AG04450 (cell line): Measurements from ENCODE around the gene ELP4. TPM values are rescaled to one million over a fixed set of nuclear protein-coding genes. Genes with fewer than 3 reads are reported as not detected.

Experiments used
- CTCF ChIA-PET: fragments of 300-600, 350-600 bp; formaldehyde crosslinking; extraction: SDS; loops from one replicate; lab custom pipeline; 2022; ENCODE audit warnings: antibody characterized with exemption, inconsistent platforms; lab: Charles Lee
- POLR2A ChIA-PET: fragments of 350-600 bp; formaldehyde crosslinking; extraction: SDS; loops from one replicate; lab custom pipeline; 2021; ENCODE audit warnings: antibody characterized with exemption, inconsistent platforms; lab: Yijun Ruan, JAX
- DNase-seq: peaks from one replicate; pipeline ENCODE4 v3.0.0-alpha.2; 2011; ENCODE audit warnings: low read depth, low spot score
- H3K27ac ChIP-seq: one replicate; pipeline ENCODE4 v1.5.1; 2012; ENCODE audit warnings: low read depth, low read length, control low read depth
- H3K27me3 ChIP-seq: one replicate; pipeline ENCODE4 v1.6.0; 2012; ENCODE audit warnings: low read length; ENCODE audit not compliant: control insufficient read depth, insufficient read depth
- H3K4me3 ChIP-seq: 2 replicates; pipeline ENCODE4 v1.5.1; 2011; ENCODE audit warnings: mild to moderate bottlenecking, low read depth, low read length, control low read depth
- H3K9me3 ChIP-seq: 2 replicates; pipeline ENCODE4 v1.5.1; 2012; ENCODE audit warnings: low read length; ENCODE audit not compliant: control insufficient read depth, insufficient read depth
- polyA plus RNA-seq: library from polyadenylated mRNA; depleted of rRNA; stranded (reverse); fragments of >200 nt; gene quantifications from 2 replicates; pipeline ENCODE4 v1.2.3, GENCODE V29; 2011; rRNA removed
- TF ChIP-seq, protein P1 (sequence below): IDR thresholded peaks from 2 replicates; pipeline ENCODE4 v1.5.1; 2011; ENCODE audit warnings: low read depth, low read length, control low read depth, inconsistent platforms

ELP4 gene
- polyA plus RNA-seq, 1 experiment, result 15.5 TPM

DNA sequence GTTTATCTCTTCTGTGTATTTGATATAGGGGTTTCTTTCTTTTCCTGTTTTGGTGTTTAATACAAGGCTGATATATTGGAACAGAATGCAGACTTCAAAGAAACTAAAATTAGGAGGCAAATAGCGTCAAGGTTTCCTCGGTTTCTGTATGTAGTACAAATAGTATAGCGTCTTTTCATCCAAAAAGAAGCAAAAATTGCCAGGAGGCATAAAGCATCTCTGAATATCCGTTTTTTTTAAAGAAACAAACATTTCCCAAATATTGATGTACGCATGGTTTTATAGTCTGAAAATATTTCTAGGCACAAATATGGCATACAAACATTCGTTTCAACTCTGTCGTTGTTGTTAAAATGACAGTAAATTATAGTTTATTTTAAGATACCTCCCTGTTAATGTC lies 318.6 kb downstream of the ELP4 start:
- CTCF ChIA-PET, result no interaction called here
- Histone ChIP-seq H3K4me3 (no peak overlapping the region), H3K27me3 (peaks cover 80% of the 10 kb centered on the region), H3K9me3 (peaks cover 17% of the 10 kb centered on the region; the same call in 1 of the 2 replicates), H3K27ac (no peak overlapping the region)
- TF ChIP-seq, protein P1, sequence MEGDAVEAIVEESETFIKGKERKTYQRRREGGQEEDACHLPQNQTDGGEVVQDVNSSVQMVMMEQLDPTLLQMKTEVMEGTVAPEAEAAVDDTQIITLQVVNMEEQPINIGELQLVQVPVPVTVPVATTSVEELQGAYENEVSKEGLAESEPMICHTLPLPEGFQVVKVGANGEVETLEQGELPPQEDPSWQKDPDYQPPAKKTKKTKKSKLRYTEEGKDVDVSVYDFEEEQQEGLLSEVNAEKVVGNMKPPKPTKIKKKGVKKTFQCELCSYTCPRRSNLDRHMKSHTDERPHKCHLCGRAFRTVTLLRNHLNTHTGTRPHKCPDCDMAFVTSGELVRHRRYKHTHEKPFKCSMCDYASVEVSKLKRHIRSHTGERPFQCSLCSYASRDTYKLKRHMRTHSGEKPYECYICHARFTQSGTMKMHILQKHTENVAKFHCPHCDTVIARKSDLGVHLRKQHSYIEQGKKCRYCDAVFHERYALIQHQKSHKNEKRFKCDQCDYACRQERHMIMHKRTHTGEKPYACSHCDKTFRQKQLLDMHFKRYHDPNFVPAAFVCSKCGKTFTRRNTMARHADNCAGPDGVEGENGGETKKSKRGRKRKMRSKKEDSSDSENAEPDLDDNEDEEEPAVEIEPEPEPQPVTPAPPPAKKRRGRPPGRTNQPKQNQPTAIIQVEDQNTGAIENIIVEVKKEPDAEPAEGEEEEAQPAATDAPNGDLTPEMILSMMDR, result no peak
- DNase-seq, result no peak
- POLR2A ChIA-PET, result no interaction called here

DNA sequence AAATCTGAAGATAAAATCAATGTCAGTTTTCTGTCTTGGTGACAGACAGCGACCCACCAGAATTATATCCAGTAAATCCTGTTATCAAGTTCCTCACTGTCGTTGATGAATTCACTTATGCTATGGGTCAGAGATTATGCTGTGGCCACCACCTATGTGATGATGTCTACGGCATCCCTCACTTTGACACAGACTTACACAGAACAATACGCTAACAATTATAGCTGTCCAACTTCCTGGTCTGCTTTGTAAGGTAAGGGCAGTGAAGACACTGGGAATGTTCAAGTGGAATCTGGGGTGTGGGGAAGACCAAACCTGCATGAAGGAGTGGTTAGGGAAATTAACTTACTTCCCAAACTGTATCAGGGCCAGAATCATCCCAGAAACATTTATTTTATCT lies 320.8 kb downstream of the ELP4 start:
- ChIA-PET POLR2A (no interaction called here), CTCF (interaction anchor here (2.1 kb wide), 1 partner anchor 346 kb away, joined by 7 read pairs; no protein-coding TSS in a partner anchor)
- no peak for DNase-seq
- Histone ChIP-seq H3K9me3 (peaks cover 6% of the 10 kb centered on the region; the same call in 1 of the 2 replicates), H3K27ac (no peak overlapping the region), H3K4me3 (no peak overlapping the region), H3K27me3 (peaks cover 63% of the 10 kb centered on the region)
- TF ChIP-seq, protein P1, result no peak

DNA sequence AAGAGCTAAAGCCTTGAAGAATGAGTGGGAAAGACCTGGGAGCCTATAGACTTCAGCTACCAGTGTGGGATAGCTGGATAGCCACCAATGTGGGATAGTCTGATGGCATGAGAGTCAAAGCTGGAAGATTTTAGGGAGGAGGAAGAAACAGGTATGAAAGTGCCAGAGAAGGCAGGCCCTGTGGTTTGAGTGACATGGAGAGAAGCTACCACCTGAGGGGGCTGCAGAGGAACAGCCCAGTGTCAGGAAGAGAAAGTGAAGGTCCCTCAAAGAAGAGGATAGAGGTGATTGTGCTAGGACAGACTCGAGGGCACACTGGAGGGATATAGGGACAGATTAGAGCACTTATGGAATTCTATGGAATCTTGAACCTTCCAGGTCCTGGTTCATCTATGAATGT lies 324.7 kb downstream of the ELP4 start:
- Histone ChIP-seq H3K27me3 (peaks cover 39% of the 10 kb centered on the region), H3K27ac (no peak overlapping the region), H3K9me3 (no peaks in the 10 kb centered on the region), H3K4me3 (no peak overlapping the region)
- TF ChIP-seq, protein P1, result no peak
- no peak for DNase-seq
- POLR2A ChIA-PET, result no interaction called here
- CTCF ChIA-PET, result interaction anchor here (1.3 kb wide), 1 partner anchor 124 kb away, joined by 3 read pairs; no protein-coding TSS in a partner anchor

Other genes with a start within 250 kb of the ELP4 start
- gene DCDC1, start 140.0 kb upstream of the ELP4 start, polyA plus RNA-seq, result 0.02 TPM in 1 of 2 replicates, not detected in the other
- gene DNAJC24, start 139.9 kb upstream of the ELP4 start, polyA plus RNA-seq, result 14.2 and 17.0 TPM in 2 replicates
- gene IMMP1L, start 145 bp upstream of the ELP4 start, polyA plus RNA-seq, result 17.7 and 23.9 TPM in 2 replicates